ENCODE results near the gene PARD3B. TPM values are rescaled to one million over a fixed set of nuclear protein-coding genes. Genes with fewer than 3 reads are reported as not detected.

PARD3B gene
- total RNA-seq, 1 experiment from 2014 or later = 6.4 TPM

GRCh38 chr2:205145888-205146287, 600.6 kb downstream of the PARD3B start:
- Histone ChIP-seq H2AK5ac (ENCODE audit: insufficient read length, low read length) (no peak overlapping the region), H3K23me2 (ENCODE audit: insufficient read length, low read depth, low read length, poor library complexity, severe bottlenecking) (no peaks in the 10 kb centered on the region), H4K20me1 (ENCODE audit: control insufficient read depth, insufficient read depth, insufficient read length) (no peaks in the 10 kb centered on the region), H3T11ph (ENCODE audit: low read length) (no peak overlapping the region), H3K9ac (ENCODE audit: extremely low read depth, insufficient read length, low read length) (no peak overlapping the region), H3K18ac (ENCODE audit: insufficient read length, low read depth, low read length) (no peak overlapping the region), H2BK120ac (ENCODE audit: low read depth, low read length, poor library complexity, severe bottlenecking) (no peak overlapping the region), H2BK5ac (ENCODE audit: insufficient read length, low read length) (no peak overlapping the region), H2BK15ac (ENCODE audit: low read depth, low read length) (no peak overlapping the region), H3K4me1 (ENCODE audit: insufficient read depth, low read length) (no peaks in the 10 kb centered on the region), H3K27me3 (ENCODE audit: insufficient read depth, low read length) (no peaks in the 10 kb centered on the region), H3K27ac (ENCODE audit: insufficient read length, low read depth, low read length) (no peak overlapping the region), H3K79me1 (ENCODE audit: insufficient read depth, low read depth, low read length, poor library complexity, severe bottlenecking) (no peaks in the 10 kb centered on the region), H2AFZ (ENCODE audit: low read length) (no peak overlapping the region), H3K14ac (ENCODE audit: insufficient read depth, low read length) (no peak overlapping the region), H3K4me2 (ENCODE audit: insufficient read depth, insufficient read length, low read length) (no peak overlapping the region), H4K5ac (ENCODE audit: insufficient read length, low read depth, low read length) (no peak overlapping the region), H4K8ac (replicated peaks; ENCODE audit: insufficient read length, low read depth, low read length) (no peak overlapping the region), H3K23ac (ENCODE audit: insufficient read length, low read depth, low read length) (no peak overlapping the region), H3K9me3 (ENCODE audit: control insufficient read depth, low read depth, low read length) (no peaks in the 10 kb centered on the region), H3K56ac (ENCODE audit: insufficient read length, low read depth, low read length) (no peak overlapping the region), H2BK12ac (ENCODE audit: insufficient read length, low read depth, low read length) (no peak overlapping the region), H4K91ac (ENCODE audit: insufficient read length, low read depth, low read length) (no peak overlapping the region), H3K4ac (ENCODE audit: low read depth, low read length) (no peak overlapping the region), H3K79me2 (ENCODE audit: insufficient read depth, low read length) (no peaks in the 10 kb centered on the region), H2BK20ac (ENCODE audit: low read depth, low read length, poor library complexity, severe bottlenecking) (no peak overlapping the region)
- Mint-ChIP-seq H3K4me1 (peaks cover 15 to 16% of the 10 kb centered on the region in 2 experiments), H3K36me3 (ENCODE audit: insufficient read depth in 1 of 3, low read depth in 3 of 3) (peaks cover 0 to 6% (median 0%) of the 10 kb centered on the region in 3 experiments; a peak in 4 of 7 replicates), H3K27me3 (ENCODE audit: low read depth) (peaks cover 1% of the 10 kb centered on the region; the same call in 1 of the 2 replicates), H3K9me3 (peaks cover 0 to 6% of the 10 kb centered on the region in 2 experiments; a peak in 2 of 5 replicates), H3K4me3 (no peak overlapping the region), H3K27ac (no peak overlapping the region)
- WGBS (ENCODE audit: extremely low coverage, insufficient read length, low lambda C conversion rate) = no CpG with 5 or more reads among the region's 6 CpGs
- no peak for DNase-seq
- no peak for TF ChIP-seq CTCF (conservative IDR thresholded peaks at IDR 0.05)

Measured in H9 (cell line).